IMR-90 (cell line): ENCODE results near the gene SEMA6D. TPM values are rescaled to one million over a fixed set of nuclear protein-coding genes. Genes with fewer than 3 reads are reported as not detected.

Experiments
- ATAC-seq: fragments of 200-7000 bp; cut with Tn5 transposase; 2 replicates; pipeline ENCODE4 v1.9.1; 2020; ENCODE audit warnings: low read depth, mild to moderate bottlenecking, moderate library complexity
- BruUV-seq: library from RNA; stranded (reverse); fragments of 400-500 nt; replicated peaks from 2 replicates; lab custom pipeline; 2021; lab: Mats Ljungman, UMichigan
- CTCF ChIA-PET: fragments of 300-600 bp; formaldehyde crosslinking; extraction: SDS; loops from one replicate; lab custom pipeline; 2021; ENCODE audit warnings: antibody characterized with exemption; lab: Yijun Ruan, JAX
- POLR2A ChIA-PET: fragments of 300-600 bp; sonication (Branson Sonifier 250); formaldehyde crosslinking; loops from one replicate; lab custom pipeline; 2022; ENCODE audit warnings: antibody characterized with exemption; ENCODE audit not compliant: unreplicated experiment; lab: Charles Lee
- DNase-seq: peaks from one replicate; pipeline ENCODE4 v3.0.0; 2013
- H2AFZ ChIP-seq: replicated peaks from 2 replicates; pipeline ENCODE3; 2013; ENCODE audit warnings: low read length, mild to moderate bottlenecking; ENCODE audit not compliant: poor library complexity
- H2AK5ac ChIP-seq: 2 replicates; pipeline ENCODE4 v1.6.1; 2013; ENCODE audit warnings: low read depth, low read length, inconsistent platforms
- H2AK9ac ChIP-seq: replicated peaks from 2 replicates; pipeline ENCODE3; 2013; ENCODE audit warnings: mild to moderate bottlenecking, low read depth, low read length, moderate library complexity; ENCODE audit not compliant: poor library complexity
- H2BK120ac ChIP-seq: 2 replicates; pipeline ENCODE4 v1.6.1; 2013; ENCODE audit warnings: low read depth, low read length, inconsistent platforms
- H2BK15ac ChIP-seq: 3 replicates; pipeline ENCODE4 v1.6.1; 2013; ENCODE audit warnings: low read depth, low read length, inconsistent platforms
- H2BK20ac ChIP-seq: 2 replicates; pipeline ENCODE4 v1.6.1; 2013; ENCODE audit warnings: low read depth, mild to moderate bottlenecking, inconsistent platforms, low read length, moderate library complexity
- H2BK5ac ChIP-seq: 2 replicates; pipeline ENCODE4 v1.6.1; 2013; ENCODE audit warnings: mild to moderate bottlenecking, low read depth, low read length, inconsistent platforms; ENCODE audit not compliant: poor library complexity, severe bottlenecking
- H3K14ac ChIP-seq: replicated peaks from 2 replicates; pipeline ENCODE4 v1.6.1; 2013; ENCODE audit warnings: low read depth, low read length, inconsistent platforms
- H3K18ac ChIP-seq: 2 replicates; pipeline ENCODE4 v1.6.1; 2013; ENCODE audit warnings: low read depth, low read length, control low read depth
- H3K23ac ChIP-seq: 2 replicates; pipeline ENCODE4 v1.6.1; 2013; ENCODE audit warnings: low read depth, low read length, inconsistent platforms
- H3K27ac ChIP-seq: 2 replicates; pipeline ENCODE4 v1.5.1; 2013; ENCODE audit warnings: mild to moderate bottlenecking, control low read depth, low read length; ENCODE audit not compliant: insufficient read depth
- H3K27me3 ChIP-seq: 2 replicates; pipeline ENCODE4 v1.6.1; 2013; ENCODE audit warnings: low read length; ENCODE audit not compliant: control insufficient read depth, insufficient read depth
- H3K36me3 ChIP-seq: 2 replicates; pipeline ENCODE4 v1.6.1; 2013; ENCODE audit warnings: low read length, mixed read lengths; ENCODE audit not compliant: control insufficient read depth, insufficient read depth
- H3K4ac ChIP-seq: 2 replicates; pipeline ENCODE4 v1.6.1; 2013; ENCODE audit warnings: low read depth, low read length, inconsistent platforms
- H3K4me1 ChIP-seq: 2 replicates; pipeline ENCODE4 v1.6.1; 2013; ENCODE audit warnings: low read length, mixed read lengths; ENCODE audit not compliant: control insufficient read depth, insufficient read depth
- H3K4me2 ChIP-seq: 2 replicates; pipeline ENCODE4 v1.6.1; 2013; ENCODE audit warnings: low read depth, mild to moderate bottlenecking, control low read depth, low read length, moderate library complexity
- H3K4me3 ChIP-seq: 2 replicates; pipeline ENCODE4 v1.5.1; 2013; ENCODE audit warnings: low read depth, mild to moderate bottlenecking, control low read depth, low read length, moderate library complexity; ENCODE audit not compliant: insufficient read depth
- H3K56ac ChIP-seq: 2 replicates; pipeline ENCODE4 v1.6.1; 2013; ENCODE audit warnings: low read length, inconsistent platforms; ENCODE audit not compliant: insufficient read depth; ENCODE audit errors: extremely low read depth
- H3K79me1 ChIP-seq, 2 experiments: 2 replicates each; pipeline ENCODE4 v1.6.1; 2013; ENCODE audit warnings: low read length in 2 of 2, inconsistent platforms in 1 of 2, low read depth in 1 of 2
- H3K9ac ChIP-seq: 2 replicates; pipeline ENCODE4 v1.6.1; 2013; ENCODE audit warnings: low read depth, low read length, control low read depth
- H3K9me1 ChIP-seq: 2 replicates; pipeline ENCODE4 v1.6.1; 2013; ENCODE audit warnings: low read length, inconsistent platforms; ENCODE audit not compliant: insufficient read depth
- H3K9me3 ChIP-seq: 2 replicates; pipeline ENCODE4 v1.6.1; 2013; ENCODE audit warnings: low read length; ENCODE audit not compliant: control insufficient read depth, insufficient read depth
- H4K20me1 ChIP-seq: 2 replicates; pipeline ENCODE4 v1.6.1; 2013; ENCODE audit warnings: low read length, inconsistent platforms; ENCODE audit not compliant: insufficient read depth
- H4K5ac ChIP-seq: 2 replicates; pipeline ENCODE4 v1.6.1; 2013; ENCODE audit warnings: mild to moderate bottlenecking, low read depth, low read length, control low read depth
- H4K8ac ChIP-seq, 2 experiments: 2 replicates each; pipeline ENCODE4 v1.6.1; 2013; ENCODE audit warnings: low read depth in 2 of 2, low read length in 2 of 2, control low read depth in 1 of 2, inconsistent platforms in 1 of 2
- H4K91ac ChIP-seq: 2 replicates; pipeline ENCODE4 v1.6.1; 2013; ENCODE audit warnings: low read depth, low read length, inconsistent platforms; ENCODE audit not compliant: insufficient read depth
- CHD1 ChIP-seq: IDR thresholded peaks from 2 replicates; pipeline ENCODE4 v1.6.1; 2012; ENCODE audit warnings: low read depth, low read length, improper control_type of control experiment
- CTCF ChIP-seq: conservative IDR thresholded peaks from 2 replicates; pipeline ENCODE4 v1.5.1; 2012; ENCODE audit warnings: mild to moderate bottlenecking, low read depth, low read length, improper control_type of control experiment
- ELK1 ChIP-seq: fragments of 150-350 bp; IDR thresholded peaks from 2 replicates; pipeline ENCODE4 v1.6.1; 2016; ENCODE audit warnings: low read depth, mild to moderate bottlenecking, low read length, moderate library complexity, borderline replicate concordance
- FOS ChIP-seq: fragments of 150-350 bp; IDR thresholded peaks from 2 replicates; pipeline ENCODE4 v1.6.1; 2016; ENCODE audit warnings: low read depth, low read length
- POLR2A ChIP-seq: IDR thresholded peaks from 2 replicates; pipeline ENCODE4 v1.6.1; 2012; ENCODE audit warnings: mild to moderate bottlenecking, low read depth, low read length
- RAD21 ChIP-seq: IDR thresholded peaks from 2 replicates; pipeline ENCODE4 v1.6.1; 2012; ENCODE audit warnings: low read length, improper control_type of control experiment
- WGBS, 2 experiments: methylation state at CpG; one replicate each; pipeline versions ENCODE4 v1.1.5 to v1.1.7; 2013; ENCODE audit warnings: missing lambda C conversion rate in 2 of 2; ENCODE audit not compliant: insufficient read length in 1 of 2; ENCODE audit errors: extremely low coverage in 2 of 2; 5-methylcytosine and 5-hydroxymethylcytosine counted together
- dilution Hi-C: fragments of 300-500 bp; cut with HindIII; formaldehyde crosslinking; loops from one replicate; pipeline ENCODE4 v1.14.3; 2018; ENCODE audit warnings: low sequenced_read_pairs; ENCODE audit not compliant: unreplicated experiment
- in situ Hi-C: fragments of 300-500 bp; cut with MboI; formaldehyde crosslinking; loops from 3 replicates; pipeline ENCODE4 v1.14.3; 2019; ENCODE audit warnings: low sequenced_read_pairs, inconsistent platforms, mixed read lengths
- intact Hi-C: fragments of 100-400 bp; cut with micrococcal nuclease; formaldehyde crosslinking; loops from 2 replicates; pipeline ENCODE4 v1.10.0; 2022
- polyA plus RNA-seq, 3 experiments: library from polyadenylated mRNA; depleted of rRNA; stranded (reverse); fragments of >200 nt; gene quantifications; 2 replicates each; pipeline ENCODE4 v1.2.3, GENCODE V29; 2012; ENCODE audit warnings: low replicate concordance in 1 of 3
- total RNA-seq: library from RNA; depleted of rRNA; stranded (reverse); fragments of >200 nt; gene quantifications from 2 replicates; pipeline ENCODE4 v1.2.3, GENCODE V29; 2012

The SEMA6D gene
- total and polyA plus RNA-seq, 2 of the 4 experiments (the other 2 are of a cell fraction), result 12.6 to 17.4 TPM

GRCh38 chr15:47801522-47801921 lies 84.2 kb downstream of the SEMA6D start:
- Histone ChIP-seq H3K4me3 (no peak overlapping the region), H3K9me1 (no peaks in the 10 kb centered on the region), H2BK5ac (no peak overlapping the region), H2BK120ac (no peak overlapping the region), H3K23ac (no peak overlapping the region), H4K20me1 (no peaks in the 10 kb centered on the region), H3K27ac (no peak overlapping the region), H2BK15ac (no peak overlapping the region), H4K91ac (no peak overlapping the region), H3K4ac (no peak overlapping the region), H2AFZ (no peak overlapping the region), H3K18ac (no peak overlapping the region), H3K4me1 (no peaks in the 10 kb centered on the region), H3K36me3 (no peaks in the 10 kb centered on the region), H2AK9ac (no peak overlapping the region), H2BK20ac (no peak overlapping the region), H3K56ac (no peak overlapping the region), H4K8ac (no peak overlapping the region), H3K4me2 (no peak overlapping the region), H3K9me3 (no peaks in the 10 kb centered on the region), H4K5ac (no peak overlapping the region), H2AK5ac (no peak overlapping the region), H3K79me1 (no peaks in the 10 kb centered on the region), H3K27me3 (no peaks in the 10 kb centered on the region; the same call in 1 of the 2 replicates), H3K9ac (no peak overlapping the region), H3K14ac (no peak overlapping the region)
- DNase-seq (no peak), ATAC-seq (no peak)
- in situ Hi-C loops (no loop called here), intact Hi-C loops (no loop called here), dilution Hi-C loops (no loop called here)
- no peak for TF ChIP-seq ELK1
- no peak for TF ChIP-seq FOS
- TF ChIP-seq POLR2A, result no peak
- TF ChIP-seq CTCF, result no peak
- TF ChIP-seq RAD21, result no peak
- TF ChIP-seq CHD1, result no peak
- ChIA-PET POLR2A (no interaction called here), CTCF (no interaction called here)
- BruUV-seq, result no TSS peak
- no CpG with 5 or more reads among the region's 3 CpGs for WGBS, 2 experiments
